ENCODE data around the gene CTTNBP2.

Gene CTTNBP2

GRCh38 chr7:117685795-117686194, 187.4 kb downstream of the CTTNBP2 start:
- no peak for DNase-seq (ENCODE audit: low read depth in 2 of 2)

DNA sequence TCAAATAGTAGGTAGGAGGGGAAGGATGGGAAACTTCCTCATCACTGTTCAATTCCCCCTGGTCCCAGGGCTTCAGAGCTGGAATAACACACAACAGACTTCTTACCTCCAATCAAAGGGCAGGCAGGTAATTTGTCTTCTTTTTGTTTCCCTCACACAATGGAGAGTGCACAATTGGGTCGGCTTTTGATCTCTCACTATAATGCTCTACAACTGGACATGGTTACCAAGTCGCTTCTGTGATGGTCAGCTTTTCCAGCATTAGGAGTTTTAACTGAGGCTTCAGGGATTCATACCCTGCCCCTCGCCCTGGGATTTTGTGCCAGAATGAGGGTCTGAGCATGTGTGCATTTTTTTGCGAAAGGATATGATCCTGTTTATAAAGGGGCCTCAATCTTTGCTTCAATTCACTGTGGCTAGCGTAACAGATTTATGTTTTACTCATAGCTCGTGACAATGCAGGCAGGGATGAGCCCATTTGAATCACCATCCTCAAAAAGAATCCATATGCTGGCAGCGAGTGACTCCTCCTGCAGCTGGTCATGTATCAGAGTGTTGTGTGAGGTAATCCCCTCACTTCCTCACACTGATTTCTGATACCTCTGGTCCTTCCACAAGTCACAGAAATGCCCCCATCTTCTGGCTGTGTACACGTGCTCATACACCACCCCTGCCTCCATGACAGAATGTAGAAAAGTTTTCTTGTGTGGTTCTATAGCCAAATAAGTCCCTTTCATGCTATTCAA, 189.6 kb downstream of the CTTNBP2 start:
- DNase-seq (ENCODE audit: low read depth in 2 of 2): no peak

DNA sequence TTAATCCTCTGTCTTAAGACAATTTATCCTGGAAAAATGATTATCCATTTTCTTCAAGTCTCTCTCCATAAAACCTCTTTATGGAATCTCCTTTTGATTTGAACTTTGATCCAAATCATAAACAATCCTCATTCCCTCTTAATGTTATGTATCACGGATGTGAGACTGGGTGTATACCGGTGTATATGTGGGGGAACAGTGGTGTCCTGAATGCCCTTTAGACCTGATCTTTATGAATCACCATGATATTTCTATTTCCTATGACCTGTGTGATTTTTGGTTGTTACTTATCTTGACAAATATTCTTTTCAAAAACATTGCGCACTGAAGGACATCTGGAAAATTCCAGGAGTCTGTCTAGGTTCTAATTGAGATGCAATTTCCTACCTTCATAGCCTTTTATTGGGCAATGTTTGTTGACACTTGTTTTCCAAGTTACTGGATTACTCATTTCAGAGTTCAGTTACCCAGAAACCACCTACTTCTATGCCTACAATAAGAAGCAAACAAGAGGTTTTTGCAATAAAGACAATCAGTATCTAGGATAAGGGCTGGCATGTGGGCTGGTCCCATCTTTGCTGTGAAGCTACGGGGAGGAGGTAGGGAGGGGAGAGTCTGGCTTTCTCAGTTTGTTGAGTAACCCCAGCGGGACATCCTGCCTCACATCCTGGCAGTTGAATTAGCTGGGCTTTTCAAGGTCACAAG, 190.4 kb downstream of the CTTNBP2 start:
- DNase-seq (ENCODE audit: low read depth in 2 of 2): no peak

DNA sequence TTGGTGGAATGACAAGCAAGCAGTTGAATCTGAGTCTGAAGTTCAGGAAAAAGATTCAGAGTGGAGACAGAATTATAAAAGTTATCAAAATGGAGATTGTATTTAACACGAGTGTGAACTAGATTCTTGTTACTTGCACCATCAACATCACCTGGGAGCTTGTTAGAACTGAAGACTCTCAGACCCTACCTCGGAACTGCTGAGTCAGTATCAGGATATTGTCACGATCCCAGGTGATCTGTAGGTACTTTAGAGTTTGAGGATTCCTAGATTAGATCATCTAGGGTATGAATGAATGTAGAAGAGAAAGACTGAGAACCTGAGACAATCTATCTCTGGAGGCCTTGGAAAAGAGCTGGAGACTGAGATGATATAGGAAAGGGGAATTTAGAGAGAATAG, 194.1 kb downstream of the CTTNBP2 start:
- no peak for DNase-seq (ENCODE audit: low read depth in 2 of 2)

GRCh38 chr7:117675497-117676435, 197.5 kb downstream of the CTTNBP2 start:
- DNase-seq (ENCODE audit: low read depth in 2 of 2): no peak

- no peak for DNase-seq (ENCODE audit: low read depth in 2 of 2)
These were observed 198.6 kb downstream of the CTTNBP2 start for GRCh38 chr7:117674617-117675016.

- no peak for DNase-seq (ENCODE audit: low read depth in 2 of 2)
These were observed 199.4 kb downstream of the CTTNBP2 start for GRCh38 chr7:117673839-117674238.

DNA sequence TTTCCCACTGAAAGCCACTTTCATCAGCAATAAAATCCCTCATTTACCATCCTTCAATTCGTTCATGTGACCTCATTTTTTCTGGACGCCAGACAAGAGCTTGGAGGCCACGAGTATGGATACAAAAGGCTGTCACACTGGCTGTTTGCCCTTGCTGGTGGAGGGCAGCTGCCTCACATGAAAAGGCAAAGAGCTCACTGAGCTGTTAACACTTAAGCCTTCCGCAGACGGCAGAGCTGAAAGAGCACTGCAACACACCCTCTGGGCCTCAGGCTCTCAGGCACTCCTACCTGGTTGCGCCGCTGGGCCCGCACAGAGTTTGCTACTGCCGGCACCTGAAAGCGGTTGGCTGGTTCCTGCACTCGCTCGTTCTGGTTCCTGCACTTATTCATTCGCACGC, 199.9 kb downstream of the CTTNBP2 start:
- no peak for DNase-seq (ENCODE audit: low read depth in 2 of 2)

DNA sequence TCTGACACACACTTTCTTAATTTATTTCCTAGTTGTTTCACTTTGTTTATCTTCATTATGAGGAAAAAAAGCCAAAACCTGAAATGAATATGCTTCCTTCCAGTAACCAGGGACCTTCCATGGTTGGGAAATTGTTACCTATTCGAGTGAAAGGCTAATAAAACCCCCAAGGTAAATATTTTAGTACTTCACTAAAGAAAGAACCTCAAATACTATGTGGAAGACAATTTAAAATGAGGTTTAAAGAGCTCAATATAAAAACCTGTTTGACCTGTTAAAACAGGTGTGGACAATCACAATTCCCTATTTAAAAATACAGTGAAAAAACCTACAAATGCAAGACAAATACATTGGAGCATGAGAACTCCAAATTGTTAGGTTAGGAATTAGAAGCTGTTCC, 200.8 kb downstream of the CTTNBP2 start:
- DNase-seq (ENCODE audit: low read depth in 2 of 2): no peak

GRCh38 chr7:117669818-117670217, 203.4 kb downstream of the CTTNBP2 start:
- no peak for DNase-seq (ENCODE audit: low read depth in 2 of 2)

- no peak for DNase-seq (ENCODE audit: low read depth in 2 of 2)
These were observed 205.8 kb downstream of the CTTNBP2 start for GRCh38 chr7:117667456-117667855.

DNA sequence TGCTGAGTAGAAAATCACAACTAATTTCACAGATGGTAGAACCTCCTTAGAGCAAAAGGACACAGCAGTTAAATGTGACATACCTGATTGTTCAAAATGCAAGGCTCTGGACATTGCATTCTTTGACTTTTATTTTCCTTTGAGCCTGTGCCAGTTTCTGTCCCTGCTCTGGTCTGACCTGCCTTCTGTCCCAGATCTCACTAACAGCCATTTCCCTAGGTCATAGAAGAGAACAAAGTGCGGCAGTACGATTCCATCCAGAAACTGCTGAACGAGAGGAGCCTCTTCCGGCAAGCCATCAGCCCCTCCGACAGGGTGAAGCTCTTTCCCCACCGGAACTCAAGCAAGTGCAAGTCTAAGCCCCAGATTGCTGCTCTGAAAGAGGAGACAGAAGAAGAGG, 206.6 kb downstream of the CTTNBP2 start:
- no peak for DNase-seq (ENCODE audit: low read depth in 2 of 2)

GRCh38 chr7:117666031-117666430, 207.2 kb downstream of the CTTNBP2 start:
- DNase-seq (ENCODE audit: low read depth in 2 of 2): no peak

GRCh38 chr7:117665368-117665767, 207.9 kb downstream of the CTTNBP2 start:
- no peak for DNase-seq (ENCODE audit: low read depth in 2 of 2)

GRCh38 chr7:117664047-117664446, 209.2 kb downstream of the CTTNBP2 start:
- DNase-seq (ENCODE audit: low read depth in 2 of 2): no peak

DNA sequence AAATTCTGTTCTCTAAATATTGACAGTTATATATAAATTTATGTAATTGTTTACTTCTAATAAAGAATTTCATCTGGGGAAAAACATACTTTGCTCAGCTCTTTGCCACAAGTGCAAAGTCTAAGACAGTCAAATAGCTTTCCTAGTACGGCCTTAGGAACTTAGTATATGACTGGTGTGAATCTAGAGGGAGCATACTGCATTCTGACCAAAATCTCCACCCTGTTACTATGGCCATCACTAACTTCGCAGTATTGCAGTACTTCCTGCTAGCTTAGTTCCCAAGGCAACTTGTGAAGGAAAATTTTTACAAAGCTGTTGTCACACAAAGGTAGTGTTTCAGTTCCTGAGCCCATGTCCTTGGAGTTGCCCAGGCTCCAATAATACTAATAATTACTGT, 211.9 kb downstream of the CTTNBP2 start:
- DNase-seq (ENCODE audit: low read depth in 2 of 2): no peak

Measured in stimulated activated CD4-positive, alpha-beta T cell treated with anti-CD3 and anti-CD28 coated beads, Interleukin-1b, Interleukin-23, amount 100 ng/mL, for 1 hour (primary cell).